ENCODE data around the gene ITM2C.

DNA sequence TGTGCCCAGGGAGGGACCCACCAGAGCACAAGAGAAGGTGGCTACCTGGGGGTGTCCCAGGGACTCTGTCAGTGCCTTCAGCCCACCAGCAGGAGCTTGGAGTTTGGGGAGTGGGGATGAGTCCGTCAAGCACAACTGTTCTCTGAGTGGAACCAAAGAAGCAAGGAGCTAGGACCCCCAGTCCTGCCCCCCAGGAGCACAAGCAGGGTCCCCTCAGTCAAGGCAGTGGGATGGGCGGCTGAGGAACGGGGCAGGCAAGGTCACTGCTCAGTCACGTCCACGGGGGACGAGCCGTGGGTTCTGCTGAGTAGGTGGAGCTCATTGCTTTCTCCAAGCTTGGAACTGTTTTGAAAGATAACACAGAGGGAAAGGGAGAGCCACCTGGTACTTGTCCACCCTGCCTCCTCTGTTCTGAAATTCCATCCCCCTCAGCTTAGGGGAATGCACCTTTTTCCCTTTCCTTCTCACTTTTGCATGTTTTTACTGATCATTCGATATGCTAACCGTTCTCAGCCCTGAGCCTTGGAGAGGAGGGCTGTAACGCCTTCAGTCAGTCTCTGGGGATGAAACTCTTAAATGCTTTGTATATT, 14.0 kb downstream of the ITM2C start:
- TF ChIP-seq, protein P1, sequence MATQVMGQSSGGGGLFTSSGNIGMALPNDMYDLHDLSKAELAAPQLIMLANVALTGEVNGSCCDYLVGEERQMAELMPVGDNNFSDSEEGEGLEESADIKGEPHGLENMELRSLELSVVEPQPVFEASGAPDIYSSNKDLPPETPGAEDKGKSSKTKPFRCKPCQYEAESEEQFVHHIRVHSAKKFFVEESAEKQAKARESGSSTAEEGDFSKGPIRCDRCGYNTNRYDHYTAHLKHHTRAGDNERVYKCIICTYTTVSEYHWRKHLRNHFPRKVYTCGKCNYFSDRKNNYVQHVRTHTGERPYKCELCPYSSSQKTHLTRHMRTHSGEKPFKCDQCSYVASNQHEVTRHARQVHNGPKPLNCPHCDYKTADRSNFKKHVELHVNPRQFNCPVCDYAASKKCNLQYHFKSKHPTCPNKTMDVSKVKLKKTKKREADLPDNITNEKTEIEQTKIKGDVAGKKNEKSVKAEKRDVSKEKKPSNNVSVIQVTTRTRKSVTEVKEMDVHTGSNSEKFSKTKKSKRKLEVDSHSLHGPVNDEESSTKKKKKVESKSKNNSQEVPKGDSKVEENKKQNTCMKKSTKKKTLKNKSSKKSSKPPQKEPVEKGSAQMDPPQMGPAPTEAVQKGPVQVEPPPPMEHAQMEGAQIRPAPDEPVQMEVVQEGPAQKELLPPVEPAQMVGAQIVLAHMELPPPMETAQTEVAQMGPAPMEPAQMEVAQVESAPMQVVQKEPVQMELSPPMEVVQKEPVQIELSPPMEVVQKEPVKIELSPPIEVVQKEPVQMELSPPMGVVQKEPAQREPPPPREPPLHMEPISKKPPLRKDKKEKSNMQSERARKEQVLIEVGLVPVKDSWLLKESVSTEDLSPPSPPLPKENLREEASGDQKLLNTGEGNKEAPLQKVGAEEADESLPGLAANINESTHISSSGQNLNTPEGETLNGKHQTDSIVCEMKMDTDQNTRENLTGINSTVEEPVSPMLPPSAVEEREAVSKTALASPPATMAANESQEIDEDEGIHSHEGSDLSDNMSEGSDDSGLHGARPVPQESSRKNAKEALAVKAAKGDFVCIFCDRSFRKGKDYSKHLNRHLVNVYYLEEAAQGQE (IDR thresholded peaks at IDR 0.05; ENCODE audit: insufficient read depth in 1 of 2, low read depth in 2 of 2, low read length in 2 of 2) = no peak
- TF ChIP-seq TAF1 (IDR thresholded peaks at IDR 0.05; ENCODE audit: borderline replicate concordance, insufficient read depth, low read length) = no peak
- TF ChIP-seq POLR2AphosphoS5 (IDR thresholded peaks at IDR 0.05; ENCODE audit: low read depth, low read length) = no peak
- no peak for TF ChIP-seq SIN3A (IDR thresholded peaks at IDR 0.05; ENCODE audit: borderline replicate concordance, insufficient read depth, low read length)
- TF ChIP-seq FOXP2 (optimal IDR thresholded peaks at IDR 0.05; ENCODE audit: borderline replicate concordance, extremely low read depth, extremely low read length, insufficient read depth) = no peak

Measured in PFSK-1 (cell line).